ENCODE results near the gene DNASE1L2.

DNASE1L2 gene

DNA sequence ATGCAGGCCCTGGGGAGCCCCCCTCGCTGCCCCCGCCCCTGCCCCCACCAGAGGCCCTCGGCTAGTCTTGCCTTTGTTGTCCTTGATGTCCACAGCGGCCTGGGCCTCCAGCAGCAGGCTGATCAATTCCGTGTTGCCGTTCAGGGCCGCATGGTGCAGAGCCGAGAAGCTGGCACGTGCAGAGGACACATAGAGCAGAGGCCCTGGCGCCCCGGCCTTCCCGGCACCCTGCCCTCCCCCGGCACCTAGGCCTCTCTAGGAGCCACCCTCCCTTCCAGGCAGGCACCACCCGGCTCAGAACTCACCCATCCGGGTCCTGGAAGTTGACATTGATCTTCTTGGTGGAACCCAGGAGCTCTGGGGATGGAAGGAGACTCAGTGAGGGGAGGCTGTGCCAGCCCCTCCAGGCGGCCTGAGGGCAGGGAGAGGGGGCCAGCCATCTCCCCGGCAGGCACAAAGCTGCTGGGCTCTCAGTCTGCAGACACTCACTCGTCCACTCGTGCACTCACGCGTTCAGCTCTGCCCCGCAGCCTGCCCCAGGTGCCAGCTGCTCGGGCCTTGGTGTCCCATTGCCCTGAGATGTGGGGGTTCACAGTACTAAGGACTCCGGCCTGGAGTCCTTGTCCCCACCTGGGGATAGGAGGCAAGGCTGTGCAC is 46.1 kb upstream of the DNASE1L2 start:
- TF ChIP-seq, protein P1, sequence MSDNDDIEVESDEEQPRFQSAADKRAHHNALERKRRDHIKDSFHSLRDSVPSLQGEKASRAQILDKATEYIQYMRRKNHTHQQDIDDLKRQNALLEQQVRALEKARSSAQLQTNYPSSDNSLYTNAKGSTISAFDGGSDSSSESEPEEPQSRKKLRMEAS (IDR thresholded peaks at IDR 0.05; ENCODE audit: low read depth, low read length): no peak
- TF ChIP-seq MYC (IDR thresholded peaks at IDR 0.05; ENCODE audit: low read depth, low read length) (no peak), POLR2A (IDR thresholded peaks at IDR 0.05; ENCODE audit: extremely low read depth, insufficient read length) (no peak)
- TF ChIP-seq, protein P2, sequence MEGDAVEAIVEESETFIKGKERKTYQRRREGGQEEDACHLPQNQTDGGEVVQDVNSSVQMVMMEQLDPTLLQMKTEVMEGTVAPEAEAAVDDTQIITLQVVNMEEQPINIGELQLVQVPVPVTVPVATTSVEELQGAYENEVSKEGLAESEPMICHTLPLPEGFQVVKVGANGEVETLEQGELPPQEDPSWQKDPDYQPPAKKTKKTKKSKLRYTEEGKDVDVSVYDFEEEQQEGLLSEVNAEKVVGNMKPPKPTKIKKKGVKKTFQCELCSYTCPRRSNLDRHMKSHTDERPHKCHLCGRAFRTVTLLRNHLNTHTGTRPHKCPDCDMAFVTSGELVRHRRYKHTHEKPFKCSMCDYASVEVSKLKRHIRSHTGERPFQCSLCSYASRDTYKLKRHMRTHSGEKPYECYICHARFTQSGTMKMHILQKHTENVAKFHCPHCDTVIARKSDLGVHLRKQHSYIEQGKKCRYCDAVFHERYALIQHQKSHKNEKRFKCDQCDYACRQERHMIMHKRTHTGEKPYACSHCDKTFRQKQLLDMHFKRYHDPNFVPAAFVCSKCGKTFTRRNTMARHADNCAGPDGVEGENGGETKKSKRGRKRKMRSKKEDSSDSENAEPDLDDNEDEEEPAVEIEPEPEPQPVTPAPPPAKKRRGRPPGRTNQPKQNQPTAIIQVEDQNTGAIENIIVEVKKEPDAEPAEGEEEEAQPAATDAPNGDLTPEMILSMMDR (IDR thresholded peaks at IDR 0.05; ENCODE audit: low read depth, low read length): no peak
- no peak overlapping the region for H3K4me3 ChIP-seq (ENCODE audit: low read depth, low read length)
- no peak for DNase-seq (ENCODE audit: low read depth)

DNA sequence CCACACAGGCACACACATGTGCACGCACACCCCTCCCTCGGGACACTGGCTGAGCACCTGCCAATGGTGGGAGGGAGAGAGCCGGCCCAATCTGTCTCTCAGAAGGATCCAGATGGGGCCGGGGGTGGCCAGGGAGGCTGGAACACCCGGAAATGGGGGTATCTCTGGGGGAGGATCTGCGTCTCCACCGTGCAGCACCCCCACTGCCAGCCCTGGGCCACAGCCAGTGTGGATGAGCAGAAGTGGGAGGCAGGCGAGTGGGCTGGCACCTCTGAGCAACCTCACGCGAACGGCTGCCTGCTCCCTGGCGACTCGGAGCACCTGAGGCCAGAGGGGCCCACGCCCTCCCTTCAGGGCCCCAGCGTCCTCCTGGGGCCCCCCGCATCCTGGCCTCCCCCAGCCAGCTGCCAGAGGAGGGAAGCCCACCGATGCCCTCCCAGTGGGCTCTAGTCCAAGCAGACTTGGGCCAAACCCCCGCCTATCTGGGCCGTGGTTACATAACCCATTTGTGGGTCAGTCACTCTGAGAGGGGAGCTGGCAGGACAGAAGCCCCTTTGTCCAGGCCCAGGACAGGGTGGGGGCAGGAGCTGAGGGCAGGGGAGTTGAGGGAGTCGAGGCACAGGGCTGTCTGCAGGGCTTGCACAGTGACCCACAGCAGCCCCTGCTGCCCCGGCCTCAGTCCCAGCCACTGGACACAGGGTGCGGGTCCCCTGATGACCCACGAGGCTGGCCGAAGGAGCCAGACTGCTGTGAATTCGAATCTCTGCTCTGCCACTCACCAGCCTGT is 45.4 kb upstream of the DNASE1L2 start:
- H3K4me3 ChIP-seq (ENCODE audit: low read depth, low read length): no peak overlapping the region
- TF ChIP-seq, protein P1 (IDR thresholded peaks at IDR 0.05; ENCODE audit: low read depth, low read length): no peak
- TF ChIP-seq MYC (IDR thresholded peaks at IDR 0.05; ENCODE audit: low read depth, low read length): no peak
- no peak for TF ChIP-seq POLR2A (IDR thresholded peaks at IDR 0.05; ENCODE audit: extremely low read depth, insufficient read length)
- TF ChIP-seq, protein P2 (IDR thresholded peaks at IDR 0.05; ENCODE audit: low read depth, low read length): no peak
- DNase-seq (ENCODE audit: low read depth): no peak

DNA sequence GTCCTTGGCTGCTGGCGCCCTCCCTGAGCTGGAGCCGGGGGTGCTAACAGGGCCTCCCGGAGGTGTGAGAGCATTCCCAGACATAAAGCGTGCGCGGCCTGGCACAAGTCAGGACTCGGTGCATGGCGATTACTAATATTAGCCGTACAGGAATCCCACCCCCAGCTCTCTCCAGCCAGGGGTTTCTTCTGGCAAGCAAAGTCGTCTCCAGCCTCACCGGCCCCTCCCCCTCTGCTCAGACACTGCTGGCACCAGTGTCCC is 44.9 kb upstream of the DNASE1L2 start:
- TF ChIP-seq, protein P2 (IDR thresholded peaks at IDR 0.05; ENCODE audit: low read depth, low read length): no peak
- TF ChIP-seq, protein P1 (IDR thresholded peaks at IDR 0.05; ENCODE audit: low read depth, low read length): no peak
- no peak for TF ChIP-seq MYC (IDR thresholded peaks at IDR 0.05; ENCODE audit: low read depth, low read length)
- no peak for TF ChIP-seq POLR2A (IDR thresholded peaks at IDR 0.05; ENCODE audit: extremely low read depth, insufficient read length)
- no peak for DNase-seq (ENCODE audit: low read depth)
- no peak overlapping the region for H3K4me3 ChIP-seq (ENCODE audit: low read depth, low read length)

DNA sequence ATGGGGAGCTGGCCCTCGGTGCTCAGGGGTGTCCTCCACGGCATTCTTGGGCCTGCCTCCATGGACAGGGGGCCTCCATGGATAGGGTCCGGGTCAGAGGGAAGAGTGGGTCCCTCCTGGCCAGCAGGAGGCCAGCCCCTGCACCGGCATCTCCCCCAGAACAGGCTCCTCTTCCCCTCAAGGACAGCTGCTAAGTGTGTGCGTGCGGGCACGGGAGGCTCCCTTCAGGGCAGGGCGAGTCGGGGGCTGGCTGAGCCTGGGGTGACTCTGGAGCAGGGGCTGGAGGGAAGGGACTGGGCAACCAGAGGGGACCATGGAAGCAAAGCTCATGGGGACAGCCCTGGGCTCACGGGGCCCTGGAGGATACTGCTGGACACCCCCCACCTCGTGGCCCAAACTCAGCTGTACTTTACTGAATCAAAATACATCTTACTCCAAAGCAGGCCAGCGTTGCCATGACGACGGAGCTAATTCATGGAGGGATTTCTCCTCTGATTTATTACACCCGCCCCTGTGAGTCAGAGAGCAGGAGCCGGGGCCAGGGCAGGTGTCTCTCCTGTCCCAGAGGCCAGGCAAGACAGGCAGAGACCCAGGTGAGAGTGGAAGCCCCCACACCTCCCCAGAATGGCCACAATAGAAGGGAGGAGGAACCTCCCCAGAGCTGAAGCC is 41.9 kb upstream of the DNASE1L2 start:
- H3K4me3 ChIP-seq (ENCODE audit: low read depth, low read length): no peak overlapping the region
- DNase-seq (ENCODE audit: low read depth): peak; percentile 34

DNA sequence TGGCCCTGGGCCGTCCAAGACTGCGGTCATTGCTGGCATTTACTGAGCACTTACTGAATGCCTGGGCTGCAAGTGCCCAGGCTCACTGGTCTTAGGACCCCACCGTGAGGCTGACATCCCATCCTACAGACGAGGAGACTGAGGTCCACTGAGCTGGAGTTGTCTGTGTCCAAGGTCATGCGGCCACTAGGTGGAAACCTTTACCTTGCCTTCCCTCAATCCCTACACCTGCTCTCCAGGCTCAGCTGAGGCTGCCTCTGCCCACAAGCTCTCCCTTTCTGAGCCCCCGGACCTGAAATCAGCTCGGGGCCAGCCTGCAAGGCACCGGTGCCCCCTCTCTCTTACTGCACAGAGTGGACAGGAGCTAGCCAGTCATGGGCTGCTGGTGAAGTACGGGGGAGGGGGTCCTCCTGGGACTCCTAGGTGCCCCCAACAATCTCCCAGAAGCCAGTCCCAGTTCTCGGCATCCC is 41.4 kb upstream of the DNASE1L2 start:
- TF ChIP-seq, protein P2 (IDR thresholded peaks at IDR 0.05; ENCODE audit: low read depth, low read length): peak; percentile 45
- TF ChIP-seq POLR2A (IDR thresholded peaks at IDR 0.05; ENCODE audit: extremely low read depth, insufficient read length): no peak
- TF ChIP-seq, protein P1 (IDR thresholded peaks at IDR 0.05; ENCODE audit: low read depth, low read length): no peak
- no peak for TF ChIP-seq MYC (IDR thresholded peaks at IDR 0.05; ENCODE audit: low read depth, low read length)
- peak; percentile 74 for DNase-seq (ENCODE audit: low read depth)
- no peak overlapping the region for H3K4me3 ChIP-seq (ENCODE audit: low read depth, low read length)

More for the DNA sequence above, 41.9 kb upstream of the DNASE1L2 start:
- TF ChIP-seq, protein P1 (IDR thresholded peaks at IDR 0.05; ENCODE audit: low read depth, low read length): no peak
- TF ChIP-seq, protein P2 (IDR thresholded peaks at IDR 0.05; ENCODE audit: low read depth, low read length): no peak
- no peak for TF ChIP-seq POLR2A (IDR thresholded peaks at IDR 0.05; ENCODE audit: extremely low read depth, insufficient read length)
- no peak for TF ChIP-seq MYC (IDR thresholded peaks at IDR 0.05; ENCODE audit: low read depth, low read length)

Data from NB4 (cell line).